ENCODE measurements around the gene ADRB2.

- TF ChIP-seq CTCF (IDR thresholded peaks at IDR 0.05; ENCODE audit: insufficient read depth, low read length): no peak
- TF ChIP-seq, protein P1, sequence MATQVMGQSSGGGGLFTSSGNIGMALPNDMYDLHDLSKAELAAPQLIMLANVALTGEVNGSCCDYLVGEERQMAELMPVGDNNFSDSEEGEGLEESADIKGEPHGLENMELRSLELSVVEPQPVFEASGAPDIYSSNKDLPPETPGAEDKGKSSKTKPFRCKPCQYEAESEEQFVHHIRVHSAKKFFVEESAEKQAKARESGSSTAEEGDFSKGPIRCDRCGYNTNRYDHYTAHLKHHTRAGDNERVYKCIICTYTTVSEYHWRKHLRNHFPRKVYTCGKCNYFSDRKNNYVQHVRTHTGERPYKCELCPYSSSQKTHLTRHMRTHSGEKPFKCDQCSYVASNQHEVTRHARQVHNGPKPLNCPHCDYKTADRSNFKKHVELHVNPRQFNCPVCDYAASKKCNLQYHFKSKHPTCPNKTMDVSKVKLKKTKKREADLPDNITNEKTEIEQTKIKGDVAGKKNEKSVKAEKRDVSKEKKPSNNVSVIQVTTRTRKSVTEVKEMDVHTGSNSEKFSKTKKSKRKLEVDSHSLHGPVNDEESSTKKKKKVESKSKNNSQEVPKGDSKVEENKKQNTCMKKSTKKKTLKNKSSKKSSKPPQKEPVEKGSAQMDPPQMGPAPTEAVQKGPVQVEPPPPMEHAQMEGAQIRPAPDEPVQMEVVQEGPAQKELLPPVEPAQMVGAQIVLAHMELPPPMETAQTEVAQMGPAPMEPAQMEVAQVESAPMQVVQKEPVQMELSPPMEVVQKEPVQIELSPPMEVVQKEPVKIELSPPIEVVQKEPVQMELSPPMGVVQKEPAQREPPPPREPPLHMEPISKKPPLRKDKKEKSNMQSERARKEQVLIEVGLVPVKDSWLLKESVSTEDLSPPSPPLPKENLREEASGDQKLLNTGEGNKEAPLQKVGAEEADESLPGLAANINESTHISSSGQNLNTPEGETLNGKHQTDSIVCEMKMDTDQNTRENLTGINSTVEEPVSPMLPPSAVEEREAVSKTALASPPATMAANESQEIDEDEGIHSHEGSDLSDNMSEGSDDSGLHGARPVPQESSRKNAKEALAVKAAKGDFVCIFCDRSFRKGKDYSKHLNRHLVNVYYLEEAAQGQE (IDR thresholded peaks at IDR 0.05; ENCODE audit: insufficient replicate concordance, low read depth): no peak
- no peak for TF ChIP-seq POLR2AphosphoS5 (IDR thresholded peaks at IDR 0.05; ENCODE audit: low read depth)
Measured at GRCh38 chr5:148834689-148835088, 8.3 kb downstream of the ADRB2 start.
